Measurements from ENCODE around the gene SKIC2. TPM values are rescaled to one million over a fixed set of nuclear protein-coding genes. Genes with fewer than 3 reads are reported as not detected.
"Not testable (repeated sequence)": the region's sequence is repeated elsewhere in the genome, so short reads cannot be mapped to it uniquely, and the experiment has no call there.

Gene SKIC2
- total and polyA plus RNA-seq, 4 donors, result 28.1 to 78.0 (median 61.6) TPM

DNA sequence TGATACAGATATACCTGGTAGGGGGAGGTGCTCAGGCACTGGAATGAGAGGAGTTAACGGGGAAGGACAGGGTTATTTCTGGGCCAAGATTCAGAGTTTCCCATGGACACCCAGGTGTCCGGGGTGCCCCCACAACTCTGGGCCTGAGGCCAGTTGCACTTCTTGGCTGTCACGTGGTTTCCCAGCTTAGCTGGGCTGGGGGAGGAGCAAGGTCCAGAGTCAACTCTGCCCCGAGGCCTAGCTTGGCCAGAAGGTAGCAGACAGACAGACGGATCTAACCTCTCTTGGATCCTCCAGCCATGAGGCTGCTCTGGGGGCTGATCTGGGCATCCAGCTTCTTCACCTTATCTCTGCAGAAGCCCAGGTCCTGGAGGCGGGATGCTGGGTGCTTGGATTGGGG lies 55.6 kb downstream of the SKIC2 start, which contains the start of gene C4B:
Gene C4B (plus strand): TSS at position 249 of the 400 bp plus-strand sequence. CDS start 51 bp downstream, at position 300.
- H3K27me3 ChIP-seq (ENCODE audit: control insufficient read depth in 3 of 3, insufficient read depth in 3 of 3, low read length in 2 of 3); DNase-seq; H3K4me3 ChIP-seq; H3K27ac ChIP-seq (ENCODE audit: low read depth in 1 of 2, low read length in 1 of 2); H3K4me1 ChIP-seq (ENCODE audit: control insufficient read depth in 5 of 5, insufficient read depth in 5 of 5, low read length in 5 of 5); H3K36me3 ChIP-seq (ENCODE audit: control insufficient read depth in 4 of 4, insufficient read depth in 4 of 4, low read length in 4 of 4); ATAC-seq (ENCODE audit: insufficient read depth, low FRiP score); H3K9ac ChIP-seq (ENCODE audit: insufficient read depth in 1 of 2, low read length in 2 of 2); H3K9me3 ChIP-seq (ENCODE audit: control insufficient read depth in 4 of 4, insufficient read depth in 3 of 4, low read length in 3 of 4): not testable (repeated sequence)
- no CpG with 5 or more reads among the region's 6 CpGs for WGBS, 2 donors

Small RNA genes lying within 50 kb of the gene (small RNA-seq; reads per million reads assigned to genes)
- not detected for gene AL645922.1 (ENCODE audit: low replicate concordance)

Other genes starting within 250 kb of the SKIC2 start
Only the 30 nearest of the 35 such genes appear.
- gene DDAH2, start 229.9 kb upstream of the SKIC2 start, total RNA-seq, result 10 to 100 TPM; 60.3 to 80.0 TPM
- 100 to 1,000 TPM; 103 to 130 TPM for gene DDAH2, start 229.9 kb upstream of the SKIC2 start, polyA plus RNA-seq
- 100 to 1,000 TPM; 231 to 368 TPM for gene CLIC1, start 222.6 kb upstream of the SKIC2 start, total RNA-seq
- 100 to 1,000 TPM; 387 to 763 TPM for gene CLIC1, start 222.6 kb upstream of the SKIC2 start, polyA plus RNA-seq
- gene MSH5, start 219.2 kb upstream of the SKIC2 start, total RNA-seq, result 10 to 100 TPM; 11.6 to 17.8 TPM
- gene MSH5, start 219.2 kb upstream of the SKIC2 start, polyA plus RNA-seq, result 10 to 100 TPM in 1 of 2 donors, 1 to 10 TPM in 1; 4.5 to 15.1 TPM
- gene SAPCD1, start 196.5 kb upstream of the SKIC2 start, total RNA-seq, result 1 to 10 TPM; 1.7 to 4.4 TPM
- gene SAPCD1, start 196.5 kb upstream of the SKIC2 start, polyA plus RNA-seq, result 1 to 10 TPM; 1.3 to 6.3 TPM
- gene VWA7, start 181.8 kb upstream of the SKIC2 start, total RNA-seq, result 10 to 100 TPM in 1 of 2 donors, 1 to 10 TPM in 1; 4.6 to 14.2 TPM
- gene VWA7, start 181.8 kb upstream of the SKIC2 start, polyA plus RNA-seq, result 1 to 10 TPM; 2.2 to 6.7 TPM
- 10 to 100 TPM; 32.2 to 95.4 TPM for gene VARS1, start 163.4 kb upstream of the SKIC2 start, total RNA-seq
- 10 to 100 TPM; 36.3 to 45.8 TPM for gene VARS1, start 163.4 kb upstream of the SKIC2 start, polyA plus RNA-seq
- gene LSM2, start 152.2 kb upstream of the SKIC2 start, total RNA-seq, result 10 to 100 TPM; 22.0 to 39.4 TPM
- 10 to 100 TPM; 52.0 to 66.7 TPM for gene LSM2, start 152.2 kb upstream of the SKIC2 start, polyA plus RNA-seq
- gene HSPA1L, start 143.9 kb upstream of the SKIC2 start, total RNA-seq, result 1 to 10 TPM; 1.9 to 2.3 TPM
- 1 to 10 TPM; 1.0 to 1.2 TPM for gene HSPA1L, start 143.9 kb upstream of the SKIC2 start, polyA plus RNA-seq
- gene HSPA1A, start 143.6 kb upstream of the SKIC2 start, total RNA-seq, result 1,000 to 10,000 TPM in 1 of 2 donors, 100 to 1,000 TPM in 1; 118 to 1,149 TPM
- gene HSPA1A, start 143.6 kb upstream of the SKIC2 start, polyA plus RNA-seq, result 100 to 1,000 TPM in 1 of 2 donors, 10 to 100 TPM in 1; 90.6 to 161 TPM
- gene HSPA1B, start 131.4 kb upstream of the SKIC2 start, total RNA-seq, result 1,000 to 10,000 TPM in 1 of 2 donors, 10 to 100 TPM in 1; 99.7 to 1,377 TPM
- gene HSPA1B, start 131.4 kb upstream of the SKIC2 start, polyA plus RNA-seq, result 10 to 100 TPM; 33.2 to 99.0 TPM
- 10 to 100 TPM; 53.2 to 71.3 TPM for gene NEU1, start 96.4 kb upstream of the SKIC2 start, total RNA-seq
- 10 to 100 TPM; 69.6 to 82.5 TPM for gene NEU1, start 96.4 kb upstream of the SKIC2 start, polyA plus RNA-seq
- 100 to 1,000 TPM in 1 of 2 donors, 10 to 100 TPM in 1; 66.4 to 121 TPM for gene SLC44A4, start 80.2 kb upstream of the SKIC2 start, total RNA-seq
- 10 to 100 TPM; 22.2 to 33.0 TPM for gene SLC44A4, start 80.2 kb upstream of the SKIC2 start, polyA plus RNA-seq
- gene EHMT2, start 61.5 kb upstream of the SKIC2 start, total RNA-seq, result 10 to 100 TPM; 37.6 to 43.4 TPM
- gene EHMT2, start 61.5 kb upstream of the SKIC2 start, polyA plus RNA-seq, result 10 to 100 TPM; 21.2 to 31.9 TPM
- 1 to 10 TPM; 6.4 to 7.3 TPM for gene ZBTB12, start 57.1 kb upstream of the SKIC2 start, total RNA-seq
- gene ZBTB12, start 57.1 kb upstream of the SKIC2 start, polyA plus RNA-seq, result 1 to 10 TPM; 2.8 to 3.9 TPM
- 100 to 1,000 TPM in 1 of 2 donors, 10 to 100 TPM in 1; 28.6 to 194 TPM for gene C2, start 31.5 kb upstream of the SKIC2 start, total RNA-seq
- 100 to 1,000 TPM in 1 of 2 donors, 10 to 100 TPM in 1; 69.1 to 230 TPM for gene C2, start 31.5 kb upstream of the SKIC2 start, polyA plus RNA-seq
- 100 to 1,000 TPM; 212 to 255 TPM for gene CFB, start 13.1 kb upstream of the SKIC2 start, total RNA-seq
- gene CFB, start 13.1 kb upstream of the SKIC2 start, polyA plus RNA-seq, result 100 to 1,000 TPM; 173 to 297 TPM
- gene NELFE, start 204 bp upstream of the SKIC2 start, total RNA-seq, result 10 to 100 TPM; 57.5 to 69.0 TPM
- gene NELFE, start 204 bp upstream of the SKIC2 start, polyA plus RNA-seq, result 10 to 100 TPM; 53.1 to 59.9 TPM
- 10 to 100 TPM; 11.9 to 18.7 TPM for gene DXO, start 13.0 kb downstream of the SKIC2 start, total RNA-seq
- 10 to 100 TPM; 15.1 to 23.9 TPM for gene DXO, start 13.0 kb downstream of the SKIC2 start, polyA plus RNA-seq
- 100 to 1,000 TPM in 1 of 2 donors, 10 to 100 TPM in 1; 82.6 to 183 TPM for gene C4A, start 22.9 kb downstream of the SKIC2 start, total RNA-seq
- 100 to 1,000 TPM in 1 of 2 donors, 10 to 100 TPM in 1; 48.3 to 284 TPM for gene C4A, start 22.9 kb downstream of the SKIC2 start, polyA plus RNA-seq
- 100 to 1,000 TPM; 168 to 170 TPM for gene C4B, start 55.6 kb downstream of the SKIC2 start, total RNA-seq
- 100 to 1,000 TPM in 1 of 2 donors, 10 to 100 TPM in 1; 58.2 to 296 TPM for gene C4B, start 55.6 kb downstream of the SKIC2 start, polyA plus RNA-seq
- gene CYP21A2, start 79.2 kb downstream of the SKIC2 start, total RNA-seq, result 1 to 10 TPM in 1 of 2 donors, under 1 TPM in 1; 0.43 to 1.5 TPM
- gene CYP21A2, start 79.2 kb downstream of the SKIC2 start, polyA plus RNA-seq, result 1 to 10 TPM in 1 of 2 donors, under 1 TPM in 1; 0.48 to 1.9 TPM
- gene TNXB, start 150.2 kb downstream of the SKIC2 start, total RNA-seq, result 100 to 1,000 TPM in 1 of 2 donors, 10 to 100 TPM in 1; 56.9 to 117 TPM
- gene TNXB, start 150.2 kb downstream of the SKIC2 start, polyA plus RNA-seq, result 10 to 100 TPM; 21.3 to 99.8 TPM
- gene ATF6B, start 169.1 kb downstream of the SKIC2 start, total RNA-seq, result 100 to 1,000 TPM in 1 of 2 donors, 10 to 100 TPM in 1; 50.3 to 101 TPM
- gene ATF6B, start 169.1 kb downstream of the SKIC2 start, polyA plus RNA-seq, result 10 to 100 TPM; 50.1 to 74.5 TPM
- gene FKBPL, start 171.1 kb downstream of the SKIC2 start, total RNA-seq, result 1 to 10 TPM; 2.5 to 4.2 TPM
- gene FKBPL, start 171.1 kb downstream of the SKIC2 start, polyA plus RNA-seq, result 1 to 10 TPM; 5.1 to 7.3 TPM
- gene PRRT1, start 192.8 kb downstream of the SKIC2 start, total RNA-seq, result 1 to 10 TPM in 1 of 2 donors, under 1 TPM in 1; 0.57 to 2.0 TPM
- gene PRRT1, start 192.8 kb downstream of the SKIC2 start, polyA plus RNA-seq, result 1 to 10 TPM in 1 of 2 donors, under 1 TPM in 1; 0.53 to 1.4 TPM
- 100 to 1,000 TPM in 1 of 2 donors, 10 to 100 TPM in 1; 14.9 to 212 TPM for gene PPT2, start 195.0 kb downstream of the SKIC2 start, total RNA-seq
- 1 to 10 TPM; 5.7 to 7.3 TPM for gene PPT2, start 195.0 kb downstream of the SKIC2 start, polyA plus RNA-seq
- gene EGFL8, start 205.4 kb downstream of the SKIC2 start, total RNA-seq, result 10 to 100 TPM in 1 of 2 donors, 1 to 10 TPM in 1; 9.6 to 10.5 TPM
- gene EGFL8, start 205.4 kb downstream of the SKIC2 start, polyA plus RNA-seq, result 10 to 100 TPM in 1 of 2 donors, 1 to 10 TPM in 1; 3.8 to 10.9 TPM
- gene AGPAT1, start 216.9 kb downstream of the SKIC2 start, total RNA-seq, result 10 to 100 TPM; 24.7 to 52.6 TPM
- gene AGPAT1, start 216.9 kb downstream of the SKIC2 start, polyA plus RNA-seq, result 10 to 100 TPM; 32.1 to 48.9 TPM
- gene RNF5, start 219.2 kb downstream of the SKIC2 start, total RNA-seq, result 10 to 100 TPM; 45.2 to 66.7 TPM
- gene RNF5, start 219.2 kb downstream of the SKIC2 start, polyA plus RNA-seq, result 10 to 100 TPM; 56.3 to 94.4 TPM
- 100 to 1,000 TPM; 178 to 342 TPM for gene AGER, start 225.1 kb downstream of the SKIC2 start, total RNA-seq
- 1,000 to 10,000 TPM in 1 of 2 donors, 100 to 1,000 TPM in 1; 352 to 1,487 TPM for gene AGER, start 225.1 kb downstream of the SKIC2 start, polyA plus RNA-seq